Activated CD4-positive, alpha-beta T cell treated with anti-CD3 and anti-CD28 coated beads, Interleukin-2, amount 50 U/mL, for 4 hours (primary cell): ENCODE results near the gene IL13RA1.
A peak's percentile ranks its signal among the peaks of the same experiment; 100 is the strongest.
"Not testable (repeated sequence)": the region's sequence is repeated elsewhere in the genome, so short reads cannot be mapped to it uniquely, and the experiment has no call there.

Experiments used
- DNase-seq, 2 experiments: peaks; one replicate each; pipeline ENCODE4 v3.0.0-alpha.2; 2020

Gene IL13RA1

DNA sequence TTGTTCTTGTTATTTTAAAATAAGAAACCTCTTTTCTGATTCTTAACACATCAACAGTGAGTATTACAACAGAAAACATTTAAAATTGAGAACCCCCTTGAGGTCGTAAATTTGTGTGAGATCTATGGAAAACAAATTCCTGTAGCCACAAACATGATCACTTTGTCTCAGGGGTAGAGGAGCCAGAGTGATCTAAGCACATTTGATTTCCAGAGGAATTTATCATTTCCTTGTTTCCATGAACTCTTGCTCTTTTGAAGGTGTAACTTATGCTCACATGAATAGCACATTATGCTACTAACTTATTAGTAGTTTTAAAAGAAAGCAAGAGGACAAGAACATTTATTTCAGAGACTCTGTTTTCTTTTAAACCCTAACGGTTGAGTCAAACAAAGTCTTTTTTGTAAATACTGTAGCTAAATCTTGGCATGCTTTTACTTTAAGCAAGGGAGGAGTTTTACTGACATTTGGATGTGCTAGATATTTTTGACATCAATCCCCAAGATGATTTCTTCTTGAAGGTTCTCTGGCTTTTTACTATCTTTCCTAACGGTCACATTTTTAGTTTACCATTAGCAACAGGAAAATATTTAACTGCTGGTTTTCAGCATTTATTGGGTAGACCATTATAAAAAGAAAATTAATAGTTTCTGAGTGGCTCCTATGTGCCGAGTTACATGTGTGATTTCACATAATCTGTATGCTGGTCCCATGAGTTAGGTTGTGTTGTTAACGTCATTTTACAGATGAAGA, 68.3 kb downstream of the IL13RA1 start:
- no peak for DNase-seq

DNA sequence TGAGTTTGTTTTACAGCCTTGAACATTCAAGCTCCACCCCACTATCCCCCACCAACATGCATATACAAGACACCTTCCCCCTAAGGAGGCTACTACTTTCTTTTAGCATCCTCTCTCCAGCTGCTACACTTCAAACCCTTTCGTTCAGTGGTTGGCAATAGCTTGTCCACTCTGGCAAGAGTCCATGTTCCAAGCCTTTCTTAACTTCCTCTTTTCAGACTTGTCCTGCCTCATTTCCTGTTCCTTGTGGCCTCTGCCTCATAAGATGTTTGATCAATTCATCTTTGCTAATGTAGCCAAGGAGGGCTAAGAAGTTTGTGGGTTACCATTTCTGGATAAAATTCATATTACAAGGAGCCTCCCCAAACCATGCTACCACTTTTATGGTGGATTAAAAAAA, 75.5 kb downstream of the IL13RA1 start:
- DNase-seq = no peak

DNA sequence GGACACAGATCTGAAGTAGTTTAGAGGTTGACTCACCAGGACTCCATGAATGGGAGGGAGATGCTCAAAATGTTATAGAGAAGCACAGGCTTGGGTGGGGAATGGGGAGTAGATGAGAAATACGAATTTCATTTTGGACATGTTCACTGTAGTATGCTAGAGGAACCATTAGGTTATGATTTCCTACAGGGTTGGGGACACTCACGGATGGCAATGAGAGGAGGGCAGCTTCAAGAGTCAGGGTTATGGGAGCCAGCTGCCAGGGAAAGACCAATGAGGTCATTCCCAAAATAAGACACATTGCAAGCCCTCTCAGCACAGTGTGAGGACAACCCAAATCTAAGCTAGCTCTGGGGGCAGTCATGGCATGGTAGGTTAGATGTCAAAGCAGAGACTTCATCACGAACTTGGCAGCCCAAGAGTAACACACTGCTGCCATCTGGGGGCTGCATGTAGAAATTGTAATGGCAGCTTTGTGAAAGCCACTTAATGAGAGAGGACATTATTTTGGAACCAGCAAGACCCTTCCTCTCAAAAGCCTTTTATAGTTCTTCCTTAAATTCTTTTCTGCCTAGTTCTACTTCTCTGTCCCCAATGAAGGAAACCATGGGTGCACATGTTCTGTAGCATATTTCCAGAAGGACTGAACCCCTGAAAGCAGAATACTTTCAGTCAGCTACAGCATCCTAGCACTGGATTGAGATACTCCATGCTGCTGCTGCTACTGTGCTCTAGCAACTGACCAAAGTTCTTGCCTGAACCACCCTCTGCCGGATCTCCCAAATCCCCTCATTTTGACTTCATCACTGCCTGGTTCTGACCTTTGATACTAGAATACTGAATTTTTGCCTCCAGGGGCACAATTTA, 80.0 kb downstream of the IL13RA1 start:
- DNase-seq = peak; percentile 8 to 9

GRCh38 chrX:118817257-118817656, 89.9 kb downstream of the IL13RA1 start:
- not testable (repeated sequence) for DNase-seq

DNA sequence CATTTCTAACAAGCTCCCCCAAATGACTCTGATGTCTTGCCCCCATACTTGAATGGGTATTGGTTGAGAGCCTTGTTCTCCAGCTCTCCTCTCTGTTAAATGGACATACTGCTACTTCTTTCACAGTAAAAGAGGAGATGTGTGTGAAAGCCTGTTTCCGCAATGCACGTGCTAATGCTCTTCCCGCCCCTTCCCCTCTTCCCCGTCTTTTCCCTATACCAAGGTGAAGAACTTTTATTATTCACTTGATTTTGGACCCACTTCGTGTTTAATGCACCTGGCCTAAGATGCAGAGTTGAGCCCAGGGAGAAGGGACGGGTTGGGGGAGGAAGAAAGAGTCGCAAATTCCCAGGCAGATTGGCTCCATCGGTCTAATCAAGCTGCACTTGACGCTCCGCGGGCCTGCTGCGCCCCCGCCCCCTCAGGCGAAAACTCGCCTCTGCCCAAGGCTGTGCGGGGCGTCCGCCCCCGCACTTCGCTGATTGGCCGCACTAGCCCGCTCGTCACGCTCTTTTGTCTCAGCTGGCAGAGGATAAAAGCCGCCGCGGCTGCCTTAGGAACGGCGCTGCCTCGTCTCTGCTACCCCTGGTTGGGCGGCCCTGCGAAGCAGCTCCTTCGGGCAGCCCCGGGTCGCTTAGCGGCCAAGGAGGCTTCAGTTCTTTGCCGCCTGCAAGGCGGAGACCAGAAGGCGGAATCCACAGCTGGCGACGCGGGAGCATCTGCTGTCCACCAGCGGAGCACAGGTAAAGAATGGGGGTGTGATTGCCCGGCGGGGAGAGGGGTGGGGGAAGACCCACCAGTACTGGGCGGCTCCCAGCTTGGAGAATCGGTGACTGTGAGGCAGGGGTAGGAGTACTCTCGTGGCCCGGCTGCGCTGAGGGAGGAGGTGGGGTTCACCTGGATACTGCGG, 96.1 kb downstream of the IL13RA1 start, which contains the start of gene ZCCHC12:
Gene ZCCHC12 (plus strand): TSS at position 562 of the 910 bp plus-strand sequence. CDS start 1,421 bp downstream, outside the sequence.
- DNase-seq = peak; percentile 22 to 34

DNA sequence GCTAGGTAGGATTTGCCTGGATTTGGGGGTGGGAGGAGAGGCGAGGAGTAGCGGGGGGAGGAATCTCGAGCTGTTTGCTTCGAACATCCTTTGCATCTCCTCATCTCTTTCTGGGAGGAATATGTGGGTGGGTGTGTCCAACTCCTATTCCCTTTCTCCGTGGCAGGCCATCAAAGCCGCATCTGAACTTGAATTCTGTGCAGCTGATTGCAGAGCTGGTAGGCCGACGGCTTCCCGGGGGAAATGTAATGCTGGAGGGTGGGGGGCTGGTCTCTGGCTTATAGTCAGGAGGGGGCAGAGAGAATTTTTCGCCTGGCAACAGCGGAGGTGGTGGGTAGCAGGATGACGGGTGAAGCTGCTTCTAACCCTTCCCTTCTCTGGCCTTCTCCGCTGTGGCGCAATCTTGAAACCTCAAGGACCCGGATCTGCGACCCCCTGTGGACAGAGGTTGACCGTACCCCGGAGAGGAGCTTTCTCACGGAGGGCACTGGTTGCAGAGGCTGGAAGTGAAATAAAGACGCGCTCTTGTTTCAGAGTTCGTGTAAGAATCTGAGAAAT, 96.8 kb downstream of the IL13RA1 start:
- DNase-seq = no peak

- no peak for DNase-seq
Measured at GRCh38 chrX:118825227-118825626, 97.8 kb downstream of the IL13RA1 start.

GRCh38 chrX:118839334-118839958, 112.0 kb downstream of the IL13RA1 start:
- DNase-seq = peak; percentile 39 to 43
